Activated gamma-delta T cell treated with anti-CD3 and anti-CD28 coated beads, Interleukin-2, amount 50 U/mL, for 16 hours (primary cell): Measurements from ENCODE around the gene ATP2A1.

Experiments used
- DNase-seq: peaks from one replicate; pipeline ENCODE4 v3.0.0-alpha.2; 2020; ENCODE audit warnings: low read depth

ATP2A1 gene

DNA sequence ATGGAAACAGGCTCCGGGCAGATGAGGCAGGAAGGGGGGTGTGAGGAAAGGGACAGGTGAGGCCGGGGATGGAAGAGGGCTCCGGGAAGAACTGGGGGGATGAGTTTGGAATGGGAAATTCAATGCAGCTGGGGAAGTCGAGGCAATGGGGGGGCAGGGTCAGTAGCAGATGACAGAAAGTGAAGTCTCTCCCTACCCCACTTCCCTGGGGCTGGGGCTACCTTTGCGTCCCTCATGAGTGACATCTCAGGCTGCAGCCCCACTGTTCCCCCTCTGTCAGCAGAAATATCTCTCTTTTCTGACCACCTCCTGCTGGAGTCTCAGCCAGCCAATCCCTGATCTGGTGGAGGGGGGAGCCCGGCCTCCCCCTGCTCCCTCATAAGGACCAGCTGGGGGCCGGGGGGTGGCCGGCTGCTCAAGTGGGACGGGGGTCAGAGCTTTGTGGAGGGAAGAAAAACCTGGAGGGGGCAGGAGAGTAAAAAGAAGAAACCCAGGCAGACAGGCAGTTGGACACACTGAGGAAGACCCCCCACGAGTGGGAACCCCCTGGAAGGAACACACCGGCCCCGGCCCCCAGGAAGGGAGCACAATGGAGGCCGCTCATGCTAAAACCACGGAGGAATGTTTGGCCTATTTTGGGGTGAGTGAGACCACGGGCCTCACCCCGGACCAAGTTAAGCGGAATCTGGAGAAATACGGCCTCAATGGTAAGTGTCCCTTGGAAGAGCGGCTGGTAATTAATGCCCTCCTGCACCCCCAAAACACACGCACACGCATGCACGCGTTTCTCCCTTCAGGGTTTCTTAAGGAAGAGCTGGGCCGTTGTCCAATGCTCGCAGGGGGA, at the start of gene ATP2A1:
Gene ATP2A1, plus strand, starts transcription at position 406 of the 844 bp plus-strand sequence. Its CDS starts 184 bp downstream, at position 590.
- no peak for DNase-seq

DNA sequence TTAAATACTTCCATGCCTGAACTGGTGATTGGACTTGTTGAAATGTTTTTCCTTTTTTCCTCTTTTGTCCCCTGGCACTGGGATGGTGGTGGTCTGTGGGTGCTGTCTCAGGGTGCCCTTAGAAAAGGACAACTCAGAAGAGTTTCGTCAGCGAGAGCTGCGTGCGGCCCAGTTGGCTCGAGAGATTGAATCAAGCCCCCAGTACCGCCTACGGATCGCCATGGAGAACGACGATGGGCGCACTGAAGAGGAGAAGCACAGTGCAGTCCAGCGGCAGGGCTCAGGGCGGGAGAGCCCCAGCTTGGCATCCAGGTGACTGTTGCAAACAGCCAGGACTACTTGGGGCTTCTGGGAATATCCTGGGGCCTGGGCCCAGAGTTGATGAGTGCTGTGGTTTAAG, 48.5 kb upstream of the ATP2A1 start:
- DNase-seq = no peak

DNA sequence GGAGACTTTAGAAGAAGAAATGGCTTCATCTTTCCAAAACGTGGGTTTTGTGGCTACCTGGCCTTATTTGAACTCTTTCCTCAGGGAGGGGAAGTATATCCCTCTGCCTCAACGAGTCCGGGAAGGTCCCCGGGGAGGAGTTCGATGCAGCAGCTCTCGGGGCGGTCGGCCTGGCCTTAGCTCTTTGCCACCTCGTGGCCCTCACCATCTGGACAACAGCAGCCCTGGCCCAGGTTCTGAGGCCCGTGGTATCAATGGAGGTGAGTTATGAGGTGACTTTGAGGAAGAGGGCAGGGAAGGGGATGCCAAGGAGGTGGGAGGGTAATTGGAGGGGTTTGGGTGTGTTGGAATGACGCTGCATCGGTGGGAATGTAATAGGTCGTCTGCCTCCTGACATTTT, 47.8 kb upstream of the ATP2A1 start:
- no peak for DNase-seq

DNA sequence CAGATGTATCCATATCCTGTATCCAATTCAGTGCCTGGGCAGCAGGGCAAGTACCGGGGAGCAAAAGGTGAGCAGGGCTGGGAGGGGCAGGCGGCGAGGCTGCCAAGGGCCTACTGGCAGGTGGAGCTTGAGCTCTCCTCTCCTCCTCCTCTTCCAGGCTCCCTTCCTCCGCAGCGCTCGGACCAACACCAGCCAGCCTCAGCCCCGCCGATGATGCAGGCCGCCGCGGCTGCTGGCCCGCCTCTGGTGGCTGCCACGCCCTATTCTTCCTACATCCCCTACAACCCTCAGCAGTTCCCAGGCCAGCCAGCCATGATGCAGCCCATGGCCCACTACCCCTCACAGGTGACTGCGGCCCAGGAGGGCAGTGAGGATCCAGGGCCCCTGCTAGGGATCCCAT, 43.9 kb upstream of the ATP2A1 start:
- DNase-seq = no peak

DNA sequence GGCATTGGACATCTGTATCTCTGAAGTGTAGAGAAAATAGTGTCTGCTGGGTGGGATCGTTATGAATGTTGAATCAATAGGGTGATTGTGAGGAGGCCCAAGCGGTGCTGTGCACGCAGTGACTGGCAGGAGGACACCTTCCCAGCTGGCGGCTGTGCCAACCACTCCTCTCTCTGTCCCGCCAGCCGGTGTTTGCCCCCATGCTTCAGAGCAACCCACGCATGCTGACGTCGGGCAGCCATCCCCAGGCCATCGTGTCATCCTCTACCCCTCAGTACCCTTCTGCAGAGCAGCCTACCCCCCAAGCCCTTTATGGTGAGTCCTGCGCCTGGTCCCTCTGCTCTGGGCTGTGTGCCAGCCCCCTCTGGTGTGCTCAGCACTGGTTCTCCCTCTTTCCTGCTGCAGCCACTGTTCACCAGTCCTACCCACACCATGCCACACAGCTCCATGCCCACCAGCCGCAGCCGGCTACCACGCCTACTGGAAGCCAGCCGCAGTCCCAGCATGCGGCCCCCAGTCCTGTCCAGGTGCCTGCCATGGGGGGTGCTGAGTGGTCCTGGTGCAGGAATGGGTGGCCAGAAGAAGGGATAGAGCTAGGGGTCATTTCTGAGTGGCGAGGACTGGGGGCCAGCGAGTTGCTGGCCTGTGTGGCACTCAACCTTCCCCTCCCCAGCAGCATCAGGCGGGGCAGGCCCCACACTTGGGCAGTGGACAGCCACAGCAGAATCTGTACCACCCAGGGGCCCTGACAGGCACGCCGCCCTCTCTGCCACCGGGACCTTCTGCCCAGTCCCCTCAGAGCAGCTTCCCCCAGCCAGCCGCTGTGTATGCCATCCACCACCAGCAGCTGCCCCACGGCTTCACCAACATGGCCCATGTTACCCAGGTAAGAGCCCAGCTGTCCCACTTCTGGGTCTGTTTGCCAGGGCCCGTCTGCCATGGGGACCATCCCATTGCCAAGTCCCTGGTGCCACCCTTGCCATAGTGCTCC, 43.1 kb upstream of the ATP2A1 start:
- no peak for DNase-seq

DNA sequence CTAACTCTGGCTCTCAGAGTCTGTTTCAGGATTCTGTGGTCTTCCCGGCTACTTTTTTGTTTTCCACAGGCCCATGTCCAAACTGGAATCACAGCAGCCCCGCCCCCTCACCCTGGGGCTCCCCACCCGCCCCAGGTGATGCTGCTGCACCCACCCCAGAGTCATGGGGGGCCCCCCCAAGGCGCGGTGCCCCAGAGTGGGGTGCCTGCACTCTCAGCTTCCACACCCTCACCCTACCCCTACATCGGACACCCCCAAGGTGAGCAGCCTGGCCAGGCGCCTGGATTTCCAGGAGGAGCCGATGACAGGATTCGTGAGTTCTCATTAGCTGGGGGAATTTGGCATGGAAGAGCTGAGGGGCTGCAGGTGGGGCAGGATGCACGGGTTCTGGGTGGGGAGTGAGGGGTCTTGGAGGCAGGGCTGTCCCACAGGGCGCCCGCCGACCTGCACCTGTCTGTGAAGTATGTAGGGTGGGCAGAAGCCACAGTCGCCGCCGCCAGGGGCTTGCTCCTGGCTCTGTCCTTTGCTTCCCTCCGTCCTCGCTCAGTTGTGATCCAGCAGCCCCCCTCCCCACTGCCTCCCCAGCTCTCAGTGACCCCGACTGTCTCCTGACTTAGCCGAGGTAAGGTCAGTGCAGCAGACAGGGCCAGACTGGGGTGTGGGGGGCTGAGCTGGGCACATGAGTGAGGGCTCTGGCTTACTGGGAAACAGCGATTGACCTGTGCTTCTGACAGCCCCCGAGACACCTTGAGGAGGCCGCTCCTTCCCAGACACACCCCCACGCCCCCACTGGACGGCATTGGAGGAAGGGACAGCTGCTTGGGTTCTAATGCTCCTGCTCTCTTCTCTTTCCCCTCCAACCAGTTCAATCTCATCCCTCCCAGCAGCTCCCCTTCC, 42.2 kb upstream of the ATP2A1 start:
- no peak for DNase-seq

DNA sequence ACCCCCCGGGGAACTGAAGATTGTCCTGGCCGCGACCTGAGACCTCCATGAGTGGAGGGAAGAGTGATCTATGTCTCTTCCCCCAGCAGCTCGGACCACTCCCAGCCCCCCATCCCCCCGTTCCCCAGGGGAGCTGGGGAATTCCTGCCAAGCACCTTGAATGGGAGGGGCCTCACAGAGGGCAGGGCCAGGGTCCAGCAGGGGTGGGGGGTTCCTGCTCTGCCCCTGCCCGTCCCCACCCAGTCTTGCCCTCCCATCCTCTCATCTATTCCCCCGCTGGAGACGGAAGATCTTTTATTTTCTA, 41.6 kb upstream of the ATP2A1 start:
- no peak for DNase-seq

DNA sequence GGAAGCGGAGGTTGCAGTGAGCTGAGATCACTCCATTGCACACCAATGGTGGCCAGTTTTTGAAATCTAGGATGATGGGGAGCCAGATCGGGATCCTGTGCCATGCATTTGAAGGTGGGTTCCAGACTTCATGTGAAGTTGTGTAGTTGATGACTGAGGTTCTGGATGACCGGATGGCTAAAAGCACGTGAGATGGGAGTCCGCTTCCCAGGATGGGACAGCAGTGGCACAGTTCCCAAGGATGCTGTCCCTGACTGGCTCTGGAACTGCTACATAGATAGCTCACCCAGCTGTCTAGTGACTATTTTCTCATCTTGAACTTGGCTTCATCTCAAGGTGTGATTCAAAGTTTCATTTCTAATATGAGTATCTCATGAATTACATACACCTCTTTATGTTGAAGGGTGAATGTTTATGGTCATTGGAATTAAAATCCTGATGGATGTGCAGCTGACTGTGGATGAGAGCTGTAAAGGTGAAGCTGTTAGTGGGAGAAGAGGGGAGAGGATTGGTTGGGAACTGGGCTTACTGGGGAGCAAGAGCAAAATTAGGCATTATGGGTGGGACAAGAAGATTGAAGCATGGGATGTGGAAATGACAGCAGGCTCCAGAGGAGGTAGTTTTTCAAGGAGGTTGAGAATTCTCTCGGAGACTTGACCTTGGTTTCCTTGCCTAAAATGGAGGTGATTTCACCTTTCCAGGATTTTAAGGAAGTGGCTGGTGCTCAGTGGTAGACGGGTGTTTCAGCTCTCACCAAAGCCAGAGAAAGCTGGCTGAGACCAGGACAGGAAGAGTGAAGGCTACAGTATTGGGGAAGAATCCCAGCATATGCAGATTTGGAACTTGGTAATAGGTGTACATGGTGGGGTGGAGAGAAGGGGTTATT, 40.4 kb upstream of the ATP2A1 start:
- DNase-seq = no peak

DNA sequence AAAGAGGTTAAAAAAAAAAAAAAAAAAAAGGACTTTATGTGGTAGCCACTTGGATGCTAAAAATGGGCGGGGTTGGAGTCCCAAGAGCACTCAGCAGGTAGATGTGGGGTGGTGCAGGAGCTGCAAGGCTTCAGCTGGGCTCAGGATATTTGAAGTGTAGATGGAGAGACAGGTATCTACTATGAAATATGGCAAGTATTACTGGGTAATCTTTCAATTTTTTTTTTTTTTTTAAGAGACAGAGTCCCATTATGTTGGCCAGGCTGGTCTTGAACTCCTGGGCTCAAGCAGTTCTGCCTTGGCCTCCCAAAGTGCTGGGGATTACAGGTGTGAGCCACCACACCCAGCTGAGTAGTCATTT, 39.8 kb upstream of the ATP2A1 start:
- no peak for DNase-seq

DNA sequence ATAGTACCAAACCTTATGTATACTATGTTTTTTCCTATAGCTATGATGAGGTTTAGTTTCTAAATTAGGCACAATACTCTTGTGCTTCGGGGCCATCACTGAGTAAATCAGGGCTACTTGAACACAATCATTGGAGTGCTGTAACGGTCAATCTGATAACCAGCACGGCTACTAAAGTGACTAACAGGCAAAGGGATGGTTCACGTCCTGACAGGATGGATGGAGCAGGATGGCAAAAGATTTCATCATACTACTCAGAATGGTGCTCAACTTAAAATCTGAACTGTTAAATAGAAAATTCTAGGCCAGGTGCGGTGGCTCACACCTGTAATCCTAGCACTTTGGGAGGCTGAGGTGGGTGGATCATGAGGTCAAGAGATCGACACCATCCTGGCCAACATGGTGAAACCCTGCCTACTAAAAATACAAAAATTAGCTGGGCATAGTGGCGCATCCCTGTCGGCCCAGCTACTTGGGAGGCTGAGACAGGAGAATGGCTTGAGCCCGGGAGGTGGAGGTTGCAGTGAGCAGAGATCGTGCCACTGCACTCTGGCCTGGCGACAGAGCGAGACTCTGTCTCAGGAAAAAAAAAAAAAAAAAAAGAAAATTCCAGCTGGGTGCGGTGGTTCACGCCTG, 39.2 kb upstream of the ATP2A1 start:
- DNase-seq = no peak

DNA sequence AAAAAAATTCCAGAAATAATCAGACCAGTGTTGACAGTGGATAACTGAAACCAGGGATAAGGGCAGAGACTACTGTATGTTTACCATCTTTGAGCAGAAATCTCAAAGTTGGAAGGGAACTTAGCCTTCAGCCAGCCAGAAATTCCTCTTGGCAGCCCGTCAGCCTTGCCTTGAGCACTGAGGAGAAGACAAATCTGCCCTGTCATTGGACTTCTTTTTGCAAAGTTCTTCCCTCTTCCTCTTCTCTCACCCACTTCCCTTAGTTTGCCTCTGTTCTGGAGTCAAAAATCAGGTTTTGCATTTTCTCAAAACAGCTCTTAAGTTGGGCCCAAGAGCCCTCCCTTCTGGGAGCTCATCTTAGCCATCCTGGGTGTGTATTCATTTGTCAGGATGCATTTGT, 38.4 kb upstream of the ATP2A1 start:
- DNase-seq = no peak

DNA sequence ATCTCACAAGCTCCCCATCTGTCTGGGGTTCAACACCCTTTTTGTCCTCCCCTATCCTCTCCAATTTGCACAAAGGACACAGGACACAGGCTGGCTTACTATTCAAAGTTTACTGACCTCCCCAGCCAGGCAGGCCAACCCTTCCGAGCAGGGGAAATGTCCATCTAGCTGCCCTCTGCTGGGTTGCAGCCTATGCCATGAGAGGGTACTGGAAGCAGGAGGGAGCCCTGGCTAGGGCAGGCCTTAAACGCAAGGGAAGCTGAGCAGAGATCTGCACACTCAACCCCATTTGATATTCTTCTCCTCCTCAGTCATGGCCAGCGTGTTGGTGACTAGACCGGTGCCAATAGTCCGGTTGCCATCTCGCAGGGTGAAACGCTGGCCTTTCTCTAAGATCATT, 35.6 kb upstream of the ATP2A1 start:
- no peak for DNase-seq

DNA sequence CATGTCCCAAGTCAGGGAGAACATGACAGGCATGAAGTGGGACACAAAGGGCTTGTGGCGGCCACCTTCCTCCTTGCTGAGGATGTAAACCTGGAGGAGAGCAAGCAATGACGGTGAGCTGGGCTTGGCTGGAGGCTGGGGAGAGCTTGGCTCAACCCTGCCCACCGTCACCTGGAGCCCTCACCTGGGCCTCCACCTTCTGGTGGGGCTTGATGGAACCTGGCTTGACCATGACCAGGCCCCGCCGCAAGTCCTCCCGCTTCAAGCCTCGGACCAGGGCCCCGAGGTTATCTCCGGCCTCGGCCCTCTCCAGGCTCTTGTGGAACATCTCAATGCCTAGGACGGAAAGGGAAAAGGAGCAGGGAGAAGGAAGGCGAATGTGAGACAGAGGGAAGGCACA, 34.5 kb upstream of the ATP2A1 start:
- no peak for DNase-seq

DNA sequence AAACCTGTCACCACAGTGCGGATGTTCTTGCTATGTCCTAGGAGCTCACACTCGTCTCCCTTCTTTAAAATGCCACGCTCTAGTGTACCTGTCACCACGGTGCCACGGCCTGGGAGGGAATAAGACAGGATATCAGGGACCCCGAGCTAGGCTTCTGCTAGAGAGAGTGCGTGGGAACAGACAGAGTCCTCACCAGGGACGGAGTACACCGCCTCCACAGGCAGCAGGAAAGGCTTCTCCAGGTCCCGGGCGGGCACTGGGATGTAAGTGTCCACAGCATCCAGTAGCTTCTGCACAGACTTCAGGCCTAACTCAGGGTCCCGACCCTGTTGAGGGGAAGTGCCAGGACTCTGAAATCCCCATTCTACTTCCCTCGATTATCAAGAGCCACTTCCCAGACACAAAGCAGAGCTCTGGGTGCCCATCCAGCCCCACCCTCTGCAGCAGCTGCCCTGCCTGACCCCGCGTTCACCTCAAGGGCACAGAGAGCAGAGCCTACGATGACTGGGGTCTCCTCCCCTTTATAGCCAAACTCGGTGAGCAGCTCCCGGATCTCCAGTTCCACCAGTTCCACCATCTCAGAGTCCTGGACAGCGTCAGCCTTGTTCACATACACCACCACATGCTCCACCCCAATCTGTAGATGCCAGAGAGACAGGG, 33.9 kb upstream of the ATP2A1 start:
- no peak for DNase-seq

DNA sequence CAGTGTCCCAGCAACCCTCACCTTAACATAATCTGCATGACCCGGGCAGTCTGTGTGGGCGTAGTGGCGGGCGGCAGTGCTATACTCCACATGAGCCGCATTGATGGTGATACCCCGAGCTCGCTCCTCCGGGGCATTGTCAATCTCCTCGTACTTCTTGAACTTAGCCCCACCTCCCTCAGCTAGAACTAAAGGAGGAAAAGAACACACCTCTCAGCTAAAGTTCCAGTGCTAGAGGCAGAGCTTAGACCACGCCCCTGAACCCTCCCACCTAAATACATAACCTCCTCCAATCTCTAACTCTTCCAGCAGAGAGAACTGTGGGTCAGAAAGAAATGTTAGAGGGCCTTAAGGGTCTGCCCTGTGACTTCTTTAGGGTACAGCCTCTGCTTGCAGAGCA, 33.0 kb upstream of the ATP2A1 start:
- DNase-seq = no peak

DNA sequence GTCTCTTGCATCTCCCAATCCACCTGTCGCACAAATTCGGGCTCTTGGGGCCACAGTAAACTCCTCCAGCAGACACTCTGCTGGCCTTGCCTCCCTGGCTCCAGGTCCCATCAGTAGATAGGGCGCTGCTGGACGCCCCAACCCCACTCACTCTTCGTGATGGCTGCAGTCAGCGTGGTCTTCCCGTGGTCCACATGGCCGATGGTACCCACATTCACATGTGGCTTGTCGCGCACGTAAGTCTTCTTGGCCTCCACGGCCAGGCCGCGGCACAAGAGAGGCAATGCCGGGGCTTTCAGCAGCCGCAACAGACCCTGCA, 32.6 kb upstream of the ATP2A1 start:
- DNase-seq = no peak

DNA sequence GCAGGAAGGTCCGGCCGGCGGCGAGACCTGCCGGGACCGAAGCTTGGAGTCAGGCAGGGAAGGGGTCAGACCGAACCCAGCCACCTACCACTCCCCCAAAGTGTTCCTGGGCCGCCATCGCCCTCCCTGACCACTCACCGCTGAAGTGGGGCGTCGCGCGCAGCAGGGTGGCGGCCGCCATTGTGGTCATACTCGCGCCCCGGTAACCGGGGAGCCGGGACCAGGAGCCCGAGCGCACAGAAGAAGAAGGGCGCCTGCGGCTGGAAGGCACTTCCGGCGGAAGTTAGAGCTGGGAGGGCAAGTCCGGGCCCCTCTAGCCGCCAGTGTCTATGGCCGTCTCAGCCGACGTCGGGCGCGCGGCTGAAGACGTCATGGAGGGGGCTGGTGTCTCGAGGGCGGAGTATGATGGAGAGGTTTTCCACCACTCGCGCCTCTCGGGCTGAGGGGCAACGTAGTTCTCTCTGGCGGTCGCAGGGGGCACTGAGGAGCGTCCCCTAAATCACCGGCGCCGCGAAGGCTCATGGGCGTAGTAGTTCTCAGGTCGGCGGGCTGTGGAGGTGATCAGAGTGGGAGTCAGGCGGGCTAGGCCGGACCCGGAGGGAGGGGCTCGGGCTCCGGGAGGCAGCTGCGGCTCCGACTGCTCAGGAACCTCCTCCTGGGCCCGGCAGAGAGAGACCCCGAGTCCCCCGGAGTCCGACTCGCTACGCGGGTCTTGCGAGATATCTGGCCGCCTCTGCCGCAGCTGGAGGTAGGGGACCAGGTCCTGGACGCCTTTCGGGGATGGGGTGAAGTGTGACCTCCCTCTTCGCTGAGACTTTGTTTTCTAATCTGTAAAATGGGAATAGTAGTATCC, 32.0 kb upstream of the ATP2A1 start, which contains the start of gene TUFM:
Gene TUFM, minus strand, starts transcription at position 269 of the 853 bp plus-strand sequence. Its CDS starts 79 bp downstream, at position 190.
- peak; percentile 97 for DNase-seq

DNA sequence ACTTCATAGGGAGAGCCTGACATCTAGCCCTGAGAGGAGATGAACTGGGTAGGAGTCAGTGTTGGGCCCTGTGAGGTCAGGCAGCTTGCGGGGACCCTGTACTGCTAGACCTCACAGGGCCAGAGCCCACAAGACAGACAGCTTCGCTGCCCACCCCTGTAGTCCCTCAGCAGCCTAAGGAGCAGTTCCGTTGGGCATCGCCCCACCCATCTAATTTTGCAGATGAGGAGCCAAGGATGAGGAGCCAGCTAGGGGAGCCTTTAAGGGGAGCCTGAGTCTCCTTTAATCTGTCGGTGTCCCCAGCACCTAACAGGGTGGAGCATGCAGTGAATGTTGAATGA, 31.4 kb upstream of the ATP2A1 start:
- DNase-seq = no peak

DNA sequence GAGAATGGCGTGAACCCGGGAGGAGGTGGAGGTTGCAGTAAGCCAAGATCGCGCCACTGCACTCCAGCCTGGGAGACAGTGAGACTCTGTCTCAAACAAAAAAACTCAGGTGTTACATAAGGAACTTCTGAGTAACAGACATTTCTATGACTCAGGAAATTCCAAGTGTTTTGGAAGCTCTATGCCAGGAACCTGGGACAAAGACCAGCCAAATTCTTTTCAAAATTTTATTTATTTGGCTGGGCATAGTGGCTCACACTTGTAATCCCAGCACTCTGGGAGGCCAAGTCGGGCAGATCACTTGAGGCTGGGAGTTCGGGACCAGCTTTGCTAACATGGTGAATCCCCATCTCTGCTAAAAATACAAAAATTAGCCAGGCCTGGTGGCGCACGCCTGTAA, 19.9 kb upstream of the ATP2A1 start:
- DNase-seq = no peak
